HUES64 (cell line): Measurements from ENCODE around the gene LRRC8D.

Source experiments
- H3K27ac ChIP-seq: 2 replicates; pipeline ENCODE4 v1.7.0; 2013; ENCODE audit warnings: low read depth, low read length, inconsistent platforms
- H3K27me3 ChIP-seq: 2 replicates; pipeline ENCODE4 v1.6.1; 2013; ENCODE audit warnings: mild to moderate bottlenecking, low read length; ENCODE audit not compliant: insufficient read depth
- H3K36me3 ChIP-seq: 2 replicates; pipeline ENCODE4 v1.6.1; 2013; ENCODE audit warnings: mild to moderate bottlenecking, low read length; ENCODE audit not compliant: insufficient read depth
- H3K4me1 ChIP-seq: 2 replicates; pipeline ENCODE4 v1.6.1; 2013; ENCODE audit warnings: mild to moderate bottlenecking, low read length, moderate library complexity; ENCODE audit not compliant: insufficient read depth
- H3K4me3 ChIP-seq: 2 replicates; pipeline ENCODE4 v1.5.1; 2013; ENCODE audit warnings: mild to moderate bottlenecking, low read length, moderate library complexity
- H3K9ac ChIP-seq: 2 replicates; pipeline ENCODE4 v1.6.1; 2013; ENCODE audit warnings: mild to moderate bottlenecking, low read depth, low read length
- H3K9me3 ChIP-seq: 2 replicates; pipeline ENCODE4 v1.6.1; 2013; ENCODE audit warnings: low read depth, low read length; ENCODE audit not compliant: insufficient read depth
- WGBS: fragments of 150-250, 120-280 bp; methylation state at CpG from one replicate; pipeline ENCODE4 v1.1.7; 2013; ENCODE audit warnings: missing lambda C conversion rate; 5-methylcytosine and 5-hydroxymethylcytosine counted together

Gene LRRC8D

DNA sequence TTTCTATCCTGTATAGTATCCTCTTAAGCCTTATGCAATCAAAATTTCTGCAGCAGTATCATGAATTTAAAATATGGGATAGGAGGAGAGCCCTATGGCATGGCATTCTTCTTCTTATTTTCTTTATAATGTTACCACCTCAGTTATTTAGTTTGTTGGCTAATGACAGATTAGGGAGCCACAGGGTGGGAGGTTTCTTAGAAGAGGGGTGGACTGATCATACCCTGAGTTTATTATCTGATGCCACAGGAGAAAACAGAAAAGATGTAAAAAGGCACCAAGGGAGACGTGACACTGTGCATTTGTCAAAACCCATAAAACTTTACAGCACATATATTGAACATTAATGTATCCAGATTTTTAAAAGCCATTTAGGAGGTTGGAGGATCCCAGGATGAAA, 66.9 kb downstream of the LRRC8D start:
- Histone ChIP-seq H3K9me3 (no peaks in the 10 kb centered on the region), H3K36me3 (0 out of 2 replicates have a peak, but pooled peaks cover 4% of the 10 kb centered on the region), H3K27me3 (no peaks in the 10 kb centered on the region), H3K27ac (no peak overlapping the region), H3K9ac (no peak overlapping the region), H3K4me3 (no peak overlapping the region), H3K4me1 (peaks cover 13% of the 10 kb centered on the region)
- no CpG with 5 or more reads among the region's 1 CpG for WGBS

DNA sequence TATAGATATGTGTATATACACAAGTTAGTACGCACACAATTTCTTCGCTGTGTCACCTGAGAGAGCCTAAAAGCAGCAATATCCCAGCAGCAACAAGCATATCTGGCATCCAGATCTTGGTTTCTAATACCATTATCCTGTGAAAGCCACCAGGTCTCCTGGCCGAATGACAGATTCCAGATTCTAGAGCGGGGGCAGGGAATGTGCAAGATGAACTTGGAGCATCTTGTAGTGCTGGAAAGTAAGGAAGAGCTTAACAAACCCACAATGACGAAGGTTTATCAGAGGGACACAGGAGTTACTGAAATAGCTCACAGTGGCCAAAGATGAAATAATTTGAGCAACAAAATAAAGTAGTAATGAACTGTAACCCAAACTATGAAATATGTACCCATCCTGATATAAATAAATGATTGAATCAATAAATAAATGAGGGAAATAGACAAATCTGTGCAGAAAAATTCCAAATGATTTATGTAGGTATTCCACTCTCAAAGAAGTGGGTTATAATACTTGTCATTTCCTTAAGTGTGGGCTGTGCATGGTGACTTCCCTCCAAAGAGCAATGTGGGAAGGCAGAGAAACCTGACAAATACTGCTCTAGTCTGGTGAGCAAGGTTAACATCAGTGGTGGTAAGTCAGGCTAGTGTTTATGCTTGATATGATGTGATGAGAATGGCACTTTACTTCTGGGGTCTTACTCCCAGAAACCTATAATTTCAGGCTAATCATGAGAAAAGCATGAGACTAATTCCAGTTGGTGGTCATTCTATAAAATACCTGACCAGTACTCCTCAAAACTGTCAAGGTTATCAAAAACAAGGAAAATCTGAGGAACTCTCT, 67.9 kb downstream of the LRRC8D start:
- Histone ChIP-seq H3K27ac (no peak overlapping the region), H3K4me1 (peaks cover 17% of the 10 kb centered on the region), H3K36me3 (0 out of 2 replicates have a peak, but pooled peaks cover 4% of the 10 kb centered on the region)

DNA sequence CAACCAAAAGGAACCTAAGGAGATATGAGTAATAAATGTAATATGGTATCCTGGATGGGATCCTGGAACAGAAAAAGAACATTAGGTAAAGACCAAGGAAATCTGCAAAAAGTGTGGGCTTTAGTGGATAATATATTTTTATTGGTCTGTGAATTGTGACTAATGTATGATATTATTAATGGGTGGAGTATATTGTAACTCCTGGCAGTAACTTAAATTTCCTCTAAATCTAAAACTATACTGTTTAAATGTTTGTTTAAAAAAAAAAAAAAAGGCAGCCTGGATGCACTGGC, 68.4 kb downstream of the LRRC8D start:
- H3K27me3 ChIP-seq, result no peaks in the 10 kb centered on the region
- no peaks in the 10 kb centered on the region for H3K36me3 ChIP-seq
- no peak overlapping the region for H3K9ac ChIP-seq
- H3K27ac ChIP-seq, result no peak overlapping the region
- no peak overlapping the region for H3K4me3 ChIP-seq
- no peaks in the 10 kb centered on the region for H3K9me3 ChIP-seq
- H3K4me1 ChIP-seq, result peaks cover 22% of the 10 kb centered on the region

More for the DNA sequence above, 67.9 kb downstream of the LRRC8D start:
- Histone ChIP-seq H3K4me3 (no peak overlapping the region), H3K9ac (no peak overlapping the region), H3K27me3 (no peaks in the 10 kb centered on the region), H3K9me3 (no peaks in the 10 kb centered on the region)
- 95% methylated on average over 5 of the region's 5 CpGs for WGBS

DNA sequence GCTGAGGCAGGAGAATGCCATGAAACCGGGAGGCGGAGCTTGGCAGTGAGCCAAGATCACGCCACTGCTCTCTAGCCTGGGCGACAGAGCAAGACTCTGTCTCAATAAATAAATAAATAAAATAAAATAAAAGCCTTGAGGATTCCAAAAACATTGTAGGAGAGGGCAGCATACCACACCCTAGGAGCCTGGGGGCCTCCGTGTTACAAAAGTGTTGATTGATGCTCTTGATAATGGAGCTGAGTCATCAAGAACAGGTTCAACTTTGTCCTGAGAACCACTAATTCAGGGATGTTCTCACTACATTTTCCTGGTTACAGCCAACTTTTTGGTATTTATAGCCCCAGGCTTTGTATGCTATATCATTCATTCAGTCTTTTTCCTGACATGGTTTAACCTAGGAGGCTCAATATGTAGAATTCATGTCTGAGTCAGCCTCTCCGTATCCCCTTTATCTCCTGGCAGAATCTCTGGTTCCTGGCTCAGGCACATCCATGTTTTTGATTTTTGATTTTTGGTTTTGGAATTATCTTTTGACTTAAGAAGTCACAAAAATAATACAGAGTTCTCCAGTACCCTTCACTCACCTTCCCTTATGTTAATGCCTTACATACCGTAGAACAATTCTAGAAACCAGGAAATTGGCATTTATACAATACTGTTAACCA, 69.4 kb downstream of the LRRC8D start:
- H3K4me3 ChIP-seq, result no peak overlapping the region
- H3K27me3 ChIP-seq, result no peaks in the 10 kb centered on the region
- H3K9ac ChIP-seq, result no peak overlapping the region
- no peaks in the 10 kb centered on the region for H3K9me3 ChIP-seq
- no peak overlapping the region for H3K27ac ChIP-seq
- no peaks in the 10 kb centered on the region for H3K36me3 ChIP-seq
- H3K4me1 ChIP-seq, result peaks cover 21% of the 10 kb centered on the region
- WGBS, result 92% methylated on average over 6 of the region's 7 CpGs

DNA sequence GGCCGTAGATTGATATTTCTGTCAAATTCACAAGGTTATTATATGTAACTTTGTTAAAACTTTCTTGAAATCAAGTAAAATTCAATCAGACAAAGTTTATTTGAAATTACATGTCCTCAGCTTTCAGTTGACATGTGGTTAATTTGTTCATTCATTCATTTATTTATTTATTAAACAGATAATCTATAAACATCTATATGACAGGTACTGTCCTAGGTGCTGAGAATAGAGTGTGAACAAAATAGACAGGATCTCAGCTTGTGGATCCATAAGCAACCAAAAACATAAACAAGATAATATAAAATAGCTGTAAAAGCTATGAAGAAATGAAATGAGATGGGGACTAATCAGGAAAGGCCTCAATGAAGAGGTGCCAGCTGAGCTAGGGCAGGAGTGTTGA, 72.0 kb downstream of the LRRC8D start:
- WGBS, result 88% methylated on average over 1 of the region's 1 CpG

DNA sequence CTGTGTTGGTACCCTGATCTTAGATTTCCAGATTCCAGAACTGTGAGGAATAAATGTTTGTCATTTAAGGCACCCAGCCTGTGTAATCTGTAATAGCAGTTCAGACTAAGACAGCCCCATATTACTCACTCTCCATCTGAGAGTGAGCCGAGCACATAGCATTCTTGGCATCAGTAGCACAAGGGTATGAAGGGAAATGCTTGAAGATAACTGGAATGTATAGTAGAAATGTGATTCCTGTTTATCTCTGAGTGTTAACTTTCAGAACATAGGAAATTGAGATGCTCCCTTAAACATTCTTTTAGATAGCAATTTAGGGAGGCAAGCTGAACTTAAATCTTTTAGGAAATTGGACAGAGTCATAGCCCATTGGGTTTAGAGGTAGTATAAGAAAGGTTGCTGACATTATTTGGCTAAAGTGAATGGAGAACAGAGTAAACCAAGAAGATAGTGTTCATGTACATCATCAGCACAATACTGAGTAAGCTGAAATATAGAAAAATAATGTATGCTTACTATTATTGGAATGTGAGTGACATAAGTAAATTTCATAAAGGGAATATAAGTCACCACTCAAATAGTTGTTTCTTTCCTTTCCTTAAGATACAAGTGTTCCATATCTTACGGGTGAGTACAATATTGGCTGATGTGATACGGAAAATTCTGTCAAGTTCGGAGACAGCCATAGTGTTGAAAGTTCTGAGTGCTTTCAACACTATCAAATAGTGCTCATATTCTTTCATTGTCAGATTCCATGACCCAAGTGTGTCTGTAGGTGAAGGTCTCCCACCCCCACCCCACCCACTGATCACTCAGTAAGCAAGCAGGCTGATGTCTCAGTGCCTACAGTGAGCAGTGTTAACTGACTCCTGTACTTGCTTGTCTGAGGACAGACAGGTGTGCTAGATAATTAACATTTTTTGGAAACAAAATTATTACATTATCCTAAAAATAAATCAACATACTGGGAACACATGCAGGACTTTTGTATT, 73.7 kb downstream of the LRRC8D start:
- Histone ChIP-seq H3K36me3 (peaks cover 3% of the 10 kb centered on the region), H3K27ac (peak overlapping the region; percentile 37; the same call in 1 of the 2 replicates), H3K27me3 (no peaks in the 10 kb centered on the region), H3K9ac (no peak overlapping the region), H3K4me1 (peaks cover 20% of the 10 kb centered on the region), H3K4me3 (no peak overlapping the region), H3K9me3 (no peaks in the 10 kb centered on the region)
- WGBS, result 94% methylated on average over 4 of the region's 4 CpGs

More for the DNA sequence above, 72.0 kb downstream of the LRRC8D start:
- Histone ChIP-seq H3K9me3 (no peaks in the 10 kb centered on the region), H3K9ac (no peak overlapping the region), H3K4me3 (no peak overlapping the region), H3K36me3 (peaks cover 3% of the 10 kb centered on the region; the same call in 1 of the 2 replicates), H3K27ac (no peak overlapping the region), H3K4me1 (peaks cover 14% of the 10 kb centered on the region), H3K27me3 (no peaks in the 10 kb centered on the region)

DNA sequence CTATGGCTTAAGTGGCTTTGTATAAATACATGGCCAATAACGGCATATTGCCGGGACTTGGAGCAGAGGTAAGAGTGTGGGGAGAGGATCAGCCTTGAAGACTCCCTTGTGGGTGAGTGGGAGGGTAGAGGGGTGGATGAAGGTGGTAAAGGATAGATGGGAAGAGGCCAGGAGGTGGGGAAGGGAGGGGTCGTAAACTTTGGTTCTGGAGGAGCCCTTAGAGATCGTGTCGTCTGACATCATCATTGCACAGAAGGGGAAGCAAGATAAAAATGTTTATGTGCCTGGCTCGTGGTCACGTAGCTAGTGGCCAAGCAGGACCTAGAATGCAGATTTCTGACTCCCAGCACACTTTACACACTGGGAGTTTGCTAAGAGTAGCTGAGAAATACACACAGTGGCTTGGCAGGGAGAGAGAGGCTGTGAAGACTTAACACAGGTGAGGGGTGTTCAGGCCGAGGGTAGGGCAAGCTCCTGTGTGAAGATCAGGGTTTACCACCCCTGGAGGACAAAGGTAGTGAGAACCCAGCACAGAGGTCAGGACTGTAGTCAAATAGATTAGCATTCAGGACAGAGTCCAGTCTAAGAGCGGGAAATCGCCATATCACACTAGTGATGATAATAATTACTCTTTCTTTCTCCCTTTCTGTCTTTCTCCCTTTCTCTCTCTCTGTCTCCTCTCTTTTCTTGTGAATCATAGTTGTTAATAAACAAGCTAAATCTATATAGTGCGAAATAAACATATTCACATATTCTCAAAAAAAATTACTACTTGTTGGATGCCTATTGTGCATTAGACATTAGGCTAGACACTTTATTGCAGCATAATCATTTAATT, 75.5 kb downstream of the LRRC8D start:
- H3K27me3 ChIP-seq, result no peaks in the 10 kb centered on the region
- peaks cover 3% of the 10 kb centered on the region for H3K36me3 ChIP-seq
- no peak overlapping the region for H3K9ac ChIP-seq
- H3K4me1 ChIP-seq, result peaks cover 16% of the 10 kb centered on the region
- no peak overlapping the region for H3K4me3 ChIP-seq
- WGBS, result 92% methylated on average over 9 of the region's 11 CpGs
- no peak overlapping the region for H3K27ac ChIP-seq
- H3K9me3 ChIP-seq, result no peaks in the 10 kb centered on the region

DNA sequence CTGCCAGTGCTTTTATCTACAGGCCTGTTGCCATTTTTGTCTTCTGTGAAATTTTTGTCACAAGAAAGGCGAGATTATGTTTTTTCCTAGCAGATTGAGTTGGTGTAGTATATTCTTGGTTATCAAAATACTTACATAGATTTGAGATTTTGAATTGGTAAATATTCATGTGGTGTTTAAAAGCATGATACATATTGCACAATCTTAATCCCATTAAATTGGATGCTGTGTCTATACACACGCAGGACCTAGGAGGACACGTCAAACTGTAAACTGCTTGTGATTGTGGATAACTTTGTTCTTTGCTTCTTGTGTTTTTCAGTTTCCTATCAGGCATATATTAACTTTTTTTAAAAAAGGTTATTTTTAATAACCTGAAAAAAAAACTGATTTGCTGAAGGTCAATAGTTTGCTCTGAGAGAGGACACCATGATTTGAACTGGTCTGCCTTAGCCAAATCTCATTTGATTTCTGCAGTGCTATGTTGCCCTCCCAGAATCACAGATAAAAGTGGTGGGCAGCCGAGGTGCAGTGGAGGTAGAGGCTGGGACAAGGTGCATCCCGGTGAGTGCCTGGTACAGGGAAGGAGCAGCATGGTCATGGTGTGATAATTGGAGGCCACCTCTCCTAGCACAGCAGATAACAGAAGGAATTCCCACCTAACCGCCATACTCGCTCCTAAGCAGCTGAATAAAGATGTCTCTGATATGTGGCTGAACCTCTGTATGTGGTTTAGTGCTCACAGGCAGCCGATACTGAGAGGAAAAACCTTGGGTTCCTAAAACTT, 76.7 kb downstream of the LRRC8D start:
- Histone ChIP-seq H3K36me3 (peaks cover 3% of the 10 kb centered on the region), H3K9ac (no peak overlapping the region), H3K4me1 (peaks cover 16% of the 10 kb centered on the region), H3K4me3 (no peak overlapping the region), H3K9me3 (no peaks in the 10 kb centered on the region), H3K27ac (no peak overlapping the region), H3K27me3 (no peaks in the 10 kb centered on the region)
- WGBS, result 96% methylated on average over 8 of the region's 8 CpGs

DNA sequence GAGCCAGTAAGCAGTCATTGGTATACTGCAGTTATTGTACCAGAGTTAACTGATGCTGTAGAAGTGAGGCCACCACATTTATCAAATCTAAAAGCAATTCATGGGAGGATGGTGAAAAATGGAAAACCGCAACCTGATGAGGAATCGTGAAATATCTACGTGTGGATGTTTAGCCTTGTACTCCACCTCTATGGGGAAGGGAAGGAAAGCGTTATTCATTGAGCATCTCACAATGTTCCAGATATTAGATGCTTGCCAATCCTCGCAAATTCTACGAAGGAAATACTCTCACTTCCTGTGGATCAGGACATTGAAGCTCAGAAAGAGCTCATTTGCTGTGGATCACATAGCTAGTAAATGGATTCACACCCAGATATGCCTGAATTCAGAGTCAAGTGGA, 77.3 kb downstream of the LRRC8D start:
- Histone ChIP-seq H3K36me3 (peaks cover 3% of the 10 kb centered on the region), H3K27me3 (no peaks in the 10 kb centered on the region), H3K27ac (no peak overlapping the region), H3K9me3 (no peaks in the 10 kb centered on the region), H3K4me3 (no peak overlapping the region), H3K4me1 (peaks cover 16% of the 10 kb centered on the region), H3K9ac (no peak overlapping the region)
- WGBS, result 98% methylated on average over 6 of the region's 6 CpGs
